A673 (cell line): ENCODE data around the gene CCDC27. TPM values are rescaled to one million over a fixed set of nuclear protein-coding genes. Genes with fewer than 3 reads are reported as not detected.

Source experiments
- BruUV-seq: library from RNA; stranded (reverse); fragments of 400-500 nt; replicated peaks from 2 replicates; lab custom pipeline; 2021; lab: Mats Ljungman, UMichigan
- CTCF ChIA-PET: fragments of 300-600 bp; sonication (Branson Sonifier 250); formaldehyde crosslinking; loops from one replicate; lab custom pipeline; 2022; ENCODE audit warnings: antibody characterized with exemption; lab: Charles Lee
- POLR2A ChIA-PET: fragments of 300-600 bp; sonication (Branson Sonifier 250); formaldehyde crosslinking; loops from one replicate; lab custom pipeline; 2022; ENCODE audit warnings: antibody characterized with exemption; ENCODE audit not compliant: low non-redundant PET; lab: Charles Lee
- DNase-seq: peaks from one replicate; pipeline ENCODE4 v3.0.0-alpha.2; 2015; ENCODE audit warnings: low spot score
- H3K27ac ChIP-seq: fragments of 200-600 bp; sonication (generic); 2 replicates; pipeline ENCODE4 v1.5.1; 2016; ENCODE audit warnings: mixed run types, low read depth, mild to moderate bottlenecking, mixed read lengths, antibody characterized with exemption, low read length; ENCODE audit not compliant: poor library complexity, severe bottlenecking
- H3K27me3 ChIP-seq: fragments of 200-600 bp; sonication (generic); replicated peaks from 2 replicates; pipeline ENCODE4 v1.6.1; 2017; ENCODE audit warnings: mixed run types, low read depth, mild to moderate bottlenecking, mixed read lengths, antibody characterized with exemption, low read length; ENCODE audit not compliant: insufficient read depth, poor library complexity
- H3K36me3 ChIP-seq: fragments of 200-600 bp; sonication (generic); 2 replicates; pipeline ENCODE4 v1.6.1; 2016; ENCODE audit warnings: mixed run types, mild to moderate bottlenecking, mixed read lengths, antibody characterized with exemption, low read length; ENCODE audit not compliant: insufficient read depth, poor library complexity, severe bottlenecking
- H3K4me1 ChIP-seq: fragments of 200-600 bp; sonication (generic); 2 replicates; pipeline ENCODE4 v1.6.1; 2017; ENCODE audit warnings: mixed run types, mild to moderate bottlenecking, mixed read lengths, antibody characterized with exemption, low read length; ENCODE audit not compliant: insufficient read depth, poor library complexity, severe bottlenecking
- H3K4me3 ChIP-seq: fragments of 200-600 bp; sonication (generic); 2 replicates; pipeline ENCODE4 v1.5.1; 2016; ENCODE audit warnings: low read depth, mixed run types, mild to moderate bottlenecking, mixed read lengths, low read length; ENCODE audit not compliant: poor library complexity, severe bottlenecking
- H3K9me3 ChIP-seq: fragments of 200-600 bp; sonication (generic); 2 replicates; pipeline ENCODE4 v1.6.1; 2016; ENCODE audit warnings: mixed run types, low read depth, mild to moderate bottlenecking, mixed read lengths, antibody characterized with exemption, low read length; ENCODE audit not compliant: poor library complexity, severe bottlenecking
- CTCF ChIP-seq: fragments of 300-800, 200-600 bp; sonication (generic); conservative IDR thresholded peaks from 2 replicates; pipeline ENCODE4 v1.5.1; 2017; ENCODE audit warnings: low read depth, mild to moderate bottlenecking, antibody characterized with exemption, low read length, moderate library complexity, mixed read lengths
- EZH2 ChIP-seq: fragments of 200-600 bp; sonication (generic); IDR thresholded peaks from 2 replicates; pipeline ENCODE4 v1.6.1; 2017; ENCODE audit warnings: borderline replicate concordance, low read depth, mild to moderate bottlenecking, mixed read lengths, antibody characterized with exemption, low read length; ENCODE audit not compliant: poor library complexity, severe bottlenecking
- intact Hi-C: fragments of 100-400 bp; cut with micrococcal nuclease; formaldehyde crosslinking; loops from one replicate; pipeline ENCODE4 v1.10.0; 2022; ENCODE audit not compliant: unreplicated experiment
- total RNA-seq: library from RNA; stranded (reverse); gene quantifications from 2 replicates; pipeline ENCODE4 v1.2.3, GENCODE V29; 2021

The CCDC27 gene
- total RNA-seq, 1 experiment from 2014 or later, result not detected

GRCh38 chr1:3714814-3715213 lies 37.4 kb upstream of the CCDC27 start:
- Histone ChIP-seq H3K4me1 (peaks cover 13% of the 10 kb centered on the region), H3K9me3 (no peaks in the 10 kb centered on the region), H3K4me3 (no peak overlapping the region), H3K27ac (no peak overlapping the region), H3K36me3 (no peaks in the 10 kb centered on the region), H3K27me3 (no peaks in the 10 kb centered on the region)
- ChIA-PET POLR2A (no interaction called here), CTCF (interaction anchor here (1.1 kb wide), 1 partner anchor 10 kb away, joined by 3 read pairs; no protein-coding TSS in a partner anchor)
- TF ChIP-seq EZH2, result no peak
- TF ChIP-seq CTCF, result no peak
- BruUV-seq, result no TSS peak
- intact Hi-C loops, result no loop called here
- no peak for DNase-seq

GRCh38 chr1:3716351-3716750 lies 35.9 kb upstream of the CCDC27 start:
- no peaks in the 10 kb centered on the region for H3K36me3 ChIP-seq
- H3K27ac ChIP-seq, result no peak overlapping the region
- H3K9me3 ChIP-seq, result no peaks in the 10 kb centered on the region
- intact Hi-C loops, result no loop called here
- ChIA-PET CTCF (no interaction called here), POLR2A (no interaction called here)
- BruUV-seq, result no TSS peak
- no peak for TF ChIP-seq CTCF
- no peak for TF ChIP-seq EZH2
- H3K4me3 ChIP-seq, result no peak overlapping the region
- DNase-seq, result no peak
- H3K27me3 ChIP-seq, result no peaks in the 10 kb centered on the region
- H3K4me1 ChIP-seq, result peaks cover 13% of the 10 kb centered on the region

GRCh38 chr1:3717041-3717714 lies 35.1 kb upstream of the CCDC27 start:
- no peak overlapping the region for H3K27ac ChIP-seq
- no peak for TF ChIP-seq CTCF
- TF ChIP-seq EZH2, result no peak
- no peaks in the 10 kb centered on the region for H3K36me3 ChIP-seq
- peaks cover 13% of the 10 kb centered on the region for H3K4me1 ChIP-seq
- intact Hi-C loops, result no loop called here
- peak; percentile 24 for DNase-seq
- no peaks in the 10 kb centered on the region for H3K27me3 ChIP-seq
- POLR2A ChIA-PET, result no interaction called here
- CTCF ChIA-PET, result interaction anchor here (0.6 kb wide), 2 partner anchors 10 to 1735 kb away, joined by 9 to 13 read pairs; no protein-coding TSS in a partner anchor
- no peak overlapping the region for H3K4me3 ChIP-seq
- no peaks in the 10 kb centered on the region for H3K9me3 ChIP-seq
- BruUV-seq, result no TSS peak
